GM12892 (cell line): ENCODE measurements around the gene LRRC61.
A peak's percentile ranks its signal among the peaks of the same experiment; 100 is the strongest.

ENCODE experiments used
- DNase-seq: peaks from one replicate; pipeline ENCODE4 v3.0.0; 2011; ENCODE audit not compliant: insufficient read length
- FAIRE-seq: peaks from 2 replicates; lab custom pipeline; 2011; peaks lifted over from hg19 to GRCh38; lab: Jason Lieb, UNC
- POLR2A ChIP-seq: IDR thresholded peaks from 2 replicates; pipeline ENCODE4 v1.6.1; 2011; ENCODE audit warnings: low read depth, low read length, control low read depth
- POLR2AphosphoS5 ChIP-seq: IDR thresholded peaks from 2 replicates; pipeline ENCODE4 v1.6.1; 2011; ENCODE audit warnings: low read depth, low read length, control low read depth
- TAF1 ChIP-seq: IDR thresholded peaks from 2 replicates; pipeline ENCODE4 v1.6.1; 2011; ENCODE audit warnings: low read depth, mild to moderate bottlenecking, control low read depth, low read length, borderline replicate concordance

Gene LRRC61

DNA sequence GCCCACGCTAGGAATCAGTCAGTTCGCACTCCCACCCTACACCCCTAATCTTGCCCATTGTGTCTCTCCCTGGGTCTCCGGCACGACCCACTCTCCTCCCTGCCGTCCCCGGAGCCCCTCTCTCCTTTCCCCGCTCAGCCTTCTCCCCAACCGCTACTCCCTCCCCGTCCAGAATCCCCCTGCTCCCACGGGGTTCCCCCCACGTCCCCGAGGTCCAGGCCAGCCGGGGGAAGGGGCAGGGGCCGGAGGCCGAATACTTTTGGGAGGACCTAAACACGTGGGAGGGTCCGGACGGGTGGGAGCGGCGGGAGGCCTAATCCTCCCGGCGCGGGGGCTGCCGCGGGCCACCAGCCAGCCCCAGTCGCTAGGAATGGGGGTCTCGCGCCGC, 17.7 kb downstream of the LRRC61 start:
- FAIRE-seq (no peak), DNase-seq (no peak)
- TF ChIP-seq POLR2AphosphoS5 (no peak), TAF1 (no peak), POLR2A (no peak)

DNA sequence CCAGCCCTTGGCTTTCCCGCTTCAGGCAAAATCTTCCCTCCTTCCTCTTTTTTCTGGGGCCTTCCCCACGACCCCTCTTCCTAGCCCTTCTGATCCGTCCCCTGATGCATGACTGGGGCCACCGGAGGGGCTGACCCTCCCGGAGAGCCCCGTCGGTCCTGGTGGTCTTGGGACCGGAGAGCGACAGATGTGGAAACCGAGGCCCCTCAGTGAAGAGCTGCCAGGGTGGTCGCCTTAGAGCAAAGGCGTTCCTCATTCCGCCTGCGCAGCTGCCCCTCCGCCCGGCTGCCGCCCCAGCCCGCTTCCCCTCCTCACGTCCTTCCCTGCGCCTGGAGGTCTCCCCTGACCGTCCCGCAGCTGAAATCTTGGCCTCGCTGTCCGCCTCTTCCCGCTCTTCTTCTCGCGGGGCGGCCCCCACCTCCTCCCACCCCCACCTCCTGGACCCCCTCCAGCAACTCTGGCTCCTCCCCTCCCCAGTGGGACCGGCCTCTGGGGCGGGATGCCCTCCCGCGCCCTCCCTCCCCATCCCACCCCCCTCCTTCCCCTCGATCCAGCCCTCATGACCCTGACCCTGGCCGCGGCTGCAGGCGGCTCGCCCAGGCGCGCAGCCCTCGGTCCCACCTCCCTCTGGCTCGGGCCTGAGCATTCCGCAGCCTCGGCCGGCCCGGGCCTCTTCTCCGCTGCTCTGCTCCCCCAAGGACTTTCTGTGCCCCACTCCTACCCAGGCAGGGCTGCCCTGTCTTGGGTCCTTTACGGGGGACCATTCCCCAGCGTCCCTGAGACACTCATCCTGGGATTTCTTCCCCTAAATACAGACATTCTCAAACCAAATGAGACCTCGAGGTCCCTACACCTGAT, 18.3 kb downstream of the LRRC61 start, which contains the start of gene RARRES2:
RARRES2 (minus strand) TSS at position 367 of the 858 bp plus-strand sequence. CDS start 1,020 bp downstream, outside the sequence.
- FAIRE-seq: no peak
- TF ChIP-seq TAF1 (no peak), POLR2AphosphoS5 (no peak), POLR2A (no peak)
- DNase-seq: no peak

DNA sequence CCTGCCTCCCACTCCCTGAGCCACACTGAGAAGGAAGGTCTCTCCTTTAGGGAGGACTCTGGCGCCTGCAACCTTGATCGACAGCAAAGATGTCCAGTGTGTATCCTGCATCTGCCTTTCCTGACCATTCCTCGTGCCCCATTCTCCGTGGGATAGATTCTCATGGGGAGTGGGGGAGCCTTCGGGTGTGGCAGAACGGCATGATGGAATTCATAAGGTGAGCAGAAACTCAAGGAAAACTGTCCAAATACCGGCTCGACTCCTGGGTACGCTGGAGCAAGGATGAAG, 18.9 kb downstream of the LRRC61 start:
- no peak for FAIRE-seq
- DNase-seq: no peak
- TF ChIP-seq POLR2AphosphoS5: no peak
- no peak for TF ChIP-seq POLR2A
- no peak for TF ChIP-seq TAF1

DNA sequence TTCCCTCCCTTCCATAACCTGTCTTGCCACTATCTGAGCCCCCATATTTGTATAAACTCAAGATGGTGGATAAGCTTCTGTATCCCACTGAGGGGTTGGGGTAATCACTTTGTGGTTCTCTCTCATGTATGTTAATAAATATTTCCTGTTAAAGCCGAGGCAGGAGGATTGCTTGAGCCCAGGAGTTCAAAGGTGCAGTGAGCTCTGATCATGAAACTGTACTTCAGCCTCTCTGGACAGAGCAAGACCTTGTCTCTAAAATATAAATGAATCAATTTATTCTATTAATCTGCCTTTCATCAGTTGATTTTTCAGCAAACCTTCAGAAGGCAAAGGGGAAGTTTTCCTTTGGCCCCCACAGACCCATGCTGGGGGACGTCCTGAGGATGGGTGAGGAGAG, 20.1 kb downstream of the LRRC61 start:
- FAIRE-seq (no peak), DNase-seq (no peak)
- TF ChIP-seq POLR2A (no peak), TAF1 (no peak), POLR2AphosphoS5 (no peak)

DNA sequence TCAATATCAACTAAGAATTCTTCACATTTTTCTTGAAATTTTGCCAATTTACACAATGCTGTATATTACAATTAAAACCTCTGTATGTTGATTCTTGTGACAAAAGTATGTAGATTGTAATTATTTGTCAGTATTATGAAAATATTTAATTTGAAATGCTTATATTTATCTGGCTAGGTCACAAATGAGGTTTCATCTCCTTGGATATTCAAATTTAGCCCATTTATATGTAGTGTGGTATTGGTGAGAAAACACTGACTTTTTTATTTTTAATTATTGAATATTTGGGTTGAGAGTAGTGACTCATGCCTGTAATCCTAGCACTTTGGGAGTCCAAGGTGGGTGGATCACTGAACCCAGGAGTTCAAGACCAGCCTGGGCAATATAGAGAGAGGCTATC, 21.1 kb downstream of the LRRC61 start:
- FAIRE-seq (no peak), DNase-seq (no peak)
- no peak for TF ChIP-seq POLR2AphosphoS5
- no peak for TF ChIP-seq POLR2A
- TF ChIP-seq TAF1: no peak

DNA sequence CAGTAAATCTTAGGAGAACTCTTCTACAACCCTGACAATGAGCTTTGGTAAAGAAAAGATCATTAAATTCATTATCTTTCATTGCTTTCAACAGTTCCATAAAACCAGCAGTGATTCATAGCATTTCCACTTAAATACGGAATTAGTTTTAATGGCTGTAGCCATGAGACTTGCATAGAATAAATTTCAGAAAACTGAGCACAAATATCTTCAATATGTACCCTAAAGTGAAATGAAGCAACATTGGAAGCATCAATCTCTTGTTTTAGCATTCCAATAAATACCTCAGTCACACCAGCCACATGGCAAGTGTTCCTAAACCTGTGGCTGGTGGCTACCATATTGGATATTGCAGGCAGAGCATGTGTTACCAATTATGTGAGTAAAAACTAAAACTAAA, 21.9 kb downstream of the LRRC61 start:
- no peak for TF ChIP-seq POLR2A
- TF ChIP-seq POLR2AphosphoS5: no peak
- no peak for TF ChIP-seq TAF1
- DNase-seq (no peak), FAIRE-seq (no peak)

DNA sequence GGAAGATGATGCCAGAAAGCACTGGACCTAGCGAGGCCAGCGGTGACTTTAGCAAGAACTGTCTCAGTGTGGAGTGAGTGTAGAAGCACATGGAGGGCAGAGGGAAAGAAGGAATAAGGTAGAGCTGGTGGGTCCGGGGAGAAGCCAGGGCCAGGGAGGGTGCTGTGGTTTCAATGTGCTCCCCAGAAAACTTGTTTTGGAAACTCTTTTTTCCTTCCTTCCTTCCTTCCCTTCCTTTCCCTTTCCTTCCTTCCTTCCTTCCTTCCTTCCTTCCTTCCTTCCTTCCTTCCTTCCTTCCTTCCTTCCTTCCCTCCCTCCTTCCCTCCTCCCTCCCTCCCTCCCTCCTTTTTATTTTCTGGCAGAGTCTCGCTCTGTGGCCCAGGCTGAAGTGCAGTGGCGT, 23.8 kb downstream of the LRRC61 start:
- FAIRE-seq (no peak), DNase-seq (no peak)
- TF ChIP-seq POLR2AphosphoS5 (no peak), POLR2A (no peak), TAF1 (no peak)

DNA sequence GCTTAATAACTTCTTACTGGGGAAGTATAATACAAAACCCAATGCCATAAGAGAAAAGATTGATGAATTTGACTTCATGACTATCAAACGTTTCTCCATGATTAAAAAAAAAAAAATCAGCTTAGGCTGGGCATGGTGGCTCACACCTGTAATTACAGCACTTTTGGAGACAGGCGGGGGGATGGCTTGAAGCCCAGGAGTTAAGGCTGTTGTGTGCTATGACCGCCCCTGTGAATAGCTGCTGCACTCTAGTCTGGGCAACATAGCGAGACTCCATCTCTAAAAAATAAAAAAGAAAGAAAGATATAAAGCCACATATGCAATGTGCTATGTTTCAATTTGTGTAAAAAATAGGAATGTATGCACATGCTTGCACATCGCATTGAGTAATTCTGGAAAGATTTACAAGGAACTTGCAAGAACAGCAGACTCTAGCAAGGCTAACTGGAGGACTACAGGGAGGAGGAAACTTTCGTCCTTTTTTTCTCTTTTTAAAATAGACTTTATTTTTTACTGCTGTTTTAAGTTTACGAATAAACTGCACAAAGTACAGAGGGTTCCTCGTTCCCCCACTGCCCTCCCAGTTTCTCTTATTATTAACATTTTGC, 28.5 kb downstream of the LRRC61 start:
- DNase-seq (no peak), FAIRE-seq (no peak)
- TF ChIP-seq POLR2AphosphoS5 (no peak), POLR2A (no peak), TAF1 (no peak)

DNA sequence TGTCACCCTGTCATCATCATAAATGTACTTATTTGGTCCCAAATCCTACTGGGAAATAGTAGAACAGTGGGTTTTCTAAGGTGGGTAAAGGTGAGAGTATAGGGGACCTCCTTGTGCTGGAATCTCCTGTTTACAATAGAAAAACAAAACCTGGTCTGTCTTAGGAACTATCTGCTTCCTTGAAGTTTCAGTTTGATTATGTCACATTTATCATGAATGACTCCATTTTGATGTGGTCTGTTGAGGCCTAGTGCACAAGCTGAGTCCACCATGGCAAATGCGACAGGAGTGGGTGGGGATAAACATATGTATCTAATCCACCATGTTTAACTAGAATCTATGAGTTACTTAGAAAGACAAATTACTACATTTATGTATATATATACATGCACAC, 32.5 kb downstream of the LRRC61 start:
- FAIRE-seq: no peak
- no peak for TF ChIP-seq POLR2AphosphoS5
- no peak for TF ChIP-seq TAF1
- TF ChIP-seq POLR2A: no peak
- no peak for DNase-seq

DNA sequence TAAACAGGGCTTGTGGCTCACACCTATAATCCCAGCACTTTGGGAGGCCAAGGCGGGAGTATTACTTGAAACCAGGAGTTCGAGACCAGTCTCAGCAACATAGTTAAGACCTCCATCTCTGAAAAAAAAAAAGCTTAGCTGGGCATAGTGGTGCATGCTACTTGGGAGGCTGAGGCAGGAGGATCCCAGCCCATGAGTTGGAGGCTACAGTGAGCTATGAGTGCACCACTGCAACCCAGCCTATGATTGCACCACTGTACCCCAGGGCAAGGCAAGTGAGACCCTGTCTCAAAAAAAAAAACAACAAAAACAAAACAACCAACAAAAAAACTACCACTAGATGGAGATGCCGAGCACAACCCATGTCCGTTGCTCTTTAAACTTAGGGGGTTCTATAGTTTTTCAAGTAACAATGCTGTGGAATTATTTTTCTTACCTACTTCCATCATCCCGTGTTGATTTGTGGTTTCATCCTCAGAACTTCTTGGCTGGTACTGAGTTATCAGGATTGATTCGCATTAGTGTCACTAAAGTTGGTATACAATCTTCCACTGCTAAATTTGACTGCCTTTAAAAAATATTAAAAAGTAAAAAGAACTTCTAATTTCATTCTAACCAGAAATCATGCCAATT, 33.2 kb downstream of the LRRC61 start:
- no peak for TF ChIP-seq TAF1
- TF ChIP-seq POLR2AphosphoS5: no peak
- no peak for TF ChIP-seq POLR2A
- peak; percentile 24 for FAIRE-seq

DNA sequence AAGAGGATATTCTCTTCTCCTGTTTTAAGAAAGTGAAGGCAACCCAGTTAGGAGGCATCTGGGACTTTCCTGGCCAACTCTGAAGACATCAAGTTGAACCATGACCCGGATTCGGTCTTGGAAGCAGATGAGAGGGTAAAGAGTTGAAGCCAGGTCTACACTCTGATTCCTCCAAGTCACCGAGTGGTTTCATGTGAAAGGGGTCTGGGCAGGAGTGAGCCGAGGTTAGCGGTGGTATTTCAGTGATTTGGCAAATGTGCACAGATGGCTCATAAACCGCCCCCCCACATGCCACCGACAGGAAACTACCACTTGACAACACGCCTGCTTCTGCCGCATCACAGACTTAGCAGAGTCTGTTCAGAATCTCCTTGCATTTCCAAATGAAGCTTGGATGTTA, 34.1 kb downstream of the LRRC61 start:
- TF ChIP-seq POLR2AphosphoS5 (no peak), TAF1 (no peak), POLR2A (no peak)
- DNase-seq (no peak), FAIRE-seq (peak; percentile 82)

More for the DNA sequence above, 33.2 kb downstream of the LRRC61 start:
- DNase-seq: no peak

DNA sequence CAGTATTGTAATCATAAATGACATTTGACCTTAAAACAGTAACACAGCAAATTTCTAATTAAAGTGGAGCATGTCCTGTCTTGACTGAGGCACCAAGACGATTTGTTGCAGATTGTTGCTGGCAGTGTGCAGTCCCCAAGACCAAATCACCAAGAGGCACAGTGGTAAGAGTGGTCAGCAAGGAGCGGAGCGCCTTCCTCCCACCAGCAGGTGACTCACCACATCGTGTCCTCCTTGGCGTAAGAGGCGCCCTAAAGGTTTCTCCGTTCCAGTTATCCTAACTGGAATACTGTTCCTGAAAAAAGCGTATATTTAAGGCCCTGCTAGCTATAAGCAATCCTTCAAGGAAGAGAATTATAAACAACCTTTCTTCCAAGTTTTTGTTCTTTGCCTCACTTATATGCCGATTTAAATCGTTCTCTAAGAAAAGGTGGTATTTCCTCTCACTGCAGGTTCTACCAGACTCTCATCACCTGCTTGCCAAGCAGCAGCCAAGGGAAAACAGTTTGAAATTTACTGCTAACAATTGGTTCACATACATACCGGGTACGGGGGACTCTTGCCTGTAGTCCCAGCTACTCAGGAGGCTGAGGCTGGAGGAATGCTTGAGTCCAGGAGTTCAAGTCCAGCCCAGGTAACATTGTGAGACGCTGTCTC, 34.7 kb downstream of the LRRC61 start:
- DNase-seq: no peak
- TF ChIP-seq POLR2A (no peak), TAF1 (no peak), POLR2AphosphoS5 (no peak)

DNA sequence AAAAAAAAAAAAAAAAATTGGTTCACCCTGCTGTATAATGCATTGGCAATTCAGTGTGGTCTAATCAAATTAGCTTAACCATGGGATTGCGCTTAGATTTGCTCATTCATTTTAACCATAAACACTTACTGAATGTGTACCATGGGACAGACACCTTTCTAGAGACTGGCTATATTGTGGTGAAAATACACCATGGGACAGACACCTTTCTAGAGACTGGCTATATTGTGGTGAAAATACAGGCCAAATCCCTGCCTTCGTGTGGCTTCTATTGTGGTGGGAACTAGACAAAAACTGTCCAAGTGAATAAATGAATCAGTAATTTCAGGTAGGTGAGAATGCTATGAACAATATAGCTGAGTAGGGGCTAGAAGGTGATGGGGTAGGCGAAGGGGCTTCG, 35.3 kb downstream of the LRRC61 start:
- TF ChIP-seq POLR2A (no peak), TAF1 (no peak), POLR2AphosphoS5 (no peak)
- no peak for DNase-seq
- FAIRE-seq: no peak

More for the DNA sequence above, 34.7 kb downstream of the LRRC61 start:
- no peak for FAIRE-seq
